Measurements from ENCODE around the gene EPGN.
"Not testable (repeated sequence)": the region's sequence is repeated elsewhere in the genome, so short reads cannot be mapped to it uniquely, and the experiment has no call there.

The EPGN gene

DNA sequence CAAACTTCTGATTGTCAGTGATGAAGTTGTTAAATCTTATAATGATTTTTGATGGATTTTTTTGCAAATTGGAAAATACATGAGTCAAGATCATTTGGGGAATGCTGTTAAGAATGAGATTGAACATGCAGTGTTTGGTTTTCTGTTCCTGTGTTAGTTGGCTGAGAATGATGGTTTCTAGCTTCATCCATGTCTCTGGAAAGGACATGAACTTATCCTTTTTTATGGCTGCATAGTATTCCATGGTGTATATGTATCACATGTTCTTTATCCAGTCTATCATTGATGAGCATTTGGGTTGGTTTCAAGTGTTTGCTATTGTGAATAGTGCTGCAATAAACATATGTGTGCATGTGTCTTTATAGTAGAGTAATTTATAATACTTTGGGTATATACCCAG, 32.2 kb downstream of the EPGN start:
- H3K4me3 ChIP-seq (ENCODE audit: low read depth, low read length); H3K27ac ChIP-seq (ENCODE audit: extremely low read depth, low read depth, low read length); H3K4me1 ChIP-seq (ENCODE audit: control insufficient read depth, insufficient read depth, low read length); CTCF ChIA-PET; H3K9me3 ChIP-seq (ENCODE audit: control insufficient read depth, insufficient read depth, low read depth, low read length); H3K36me3 ChIP-seq (ENCODE audit: control insufficient read depth in 2 of 2, insufficient read depth in 1 of 2, low read length in 2 of 2); POLR2A ChIA-PET: not testable (repeated sequence)
- peak; percentile 70 for TF ChIP-seq ZNF146 (tag by site-specific recombination; IDR thresholded peaks at IDR 0.05)

DNA sequence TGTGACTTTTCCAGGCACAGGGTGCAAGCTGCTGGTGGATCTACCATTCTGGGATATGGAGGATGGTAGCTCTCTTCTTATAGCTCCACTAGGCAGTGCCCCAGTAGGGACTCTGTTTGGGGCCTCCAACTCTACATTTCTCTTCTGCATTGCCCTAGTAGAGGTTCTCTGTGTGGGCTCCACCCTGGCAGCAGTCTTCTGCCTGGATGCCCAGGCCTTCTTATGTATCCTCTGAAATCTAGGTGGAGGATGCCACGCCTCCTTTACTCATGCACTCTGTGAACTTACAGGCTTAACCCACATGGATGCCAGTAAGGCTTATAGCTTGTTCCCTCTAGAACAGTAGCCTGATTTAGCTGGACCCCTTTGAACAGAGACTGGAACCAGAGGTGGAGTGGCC, 35.8 kb downstream of the EPGN start:
- Histone ChIP-seq H3K36me3 (ENCODE audit: control insufficient read depth in 2 of 2, insufficient read depth in 1 of 2, low read length in 2 of 2) (no peaks in the 10 kb centered on the region), H3K4me3 (ENCODE audit: low read depth, low read length) (no peak overlapping the region), H3K4me1 (ENCODE audit: control insufficient read depth, insufficient read depth, low read length) (no peaks in the 10 kb centered on the region), H3K9me3 (ENCODE audit: control insufficient read depth, insufficient read depth, low read depth, low read length) (no peaks in the 10 kb centered on the region), H3K27ac (ENCODE audit: extremely low read depth, low read depth, low read length) (no peak overlapping the region)
- CTCF ChIA-PET = no interaction called here
- TF ChIP-seq ZNF610 (tag by site-specific recombination; IDR thresholded peaks at IDR 0.05; ENCODE audit: borderline replicate concordance) (no peak), ZXDB (tag by site-specific recombination; IDR thresholded peaks at IDR 0.05) (no peak), ZNF184 (tag by site-specific recombination; IDR thresholded peaks at IDR 0.05) (no peak), ZBTB17 (tag by site-specific recombination; IDR thresholded peaks at IDR 0.05) (no peak), SP3 (tag by site-specific recombination; IDR thresholded peaks at IDR 0.05) (no peak), ZNF114 (tag by site-specific recombination; IDR thresholded peaks at IDR 0.05) (no peak), SETDB1 (IDR thresholded peaks at IDR 0.05; ENCODE audit: insufficient read length, low read length) (peak; percentile 61), ZNF112 (tag by site-specific recombination; IDR thresholded peaks at IDR 0.05) (no peak)
- TF ChIP-seq, protein P1, sequence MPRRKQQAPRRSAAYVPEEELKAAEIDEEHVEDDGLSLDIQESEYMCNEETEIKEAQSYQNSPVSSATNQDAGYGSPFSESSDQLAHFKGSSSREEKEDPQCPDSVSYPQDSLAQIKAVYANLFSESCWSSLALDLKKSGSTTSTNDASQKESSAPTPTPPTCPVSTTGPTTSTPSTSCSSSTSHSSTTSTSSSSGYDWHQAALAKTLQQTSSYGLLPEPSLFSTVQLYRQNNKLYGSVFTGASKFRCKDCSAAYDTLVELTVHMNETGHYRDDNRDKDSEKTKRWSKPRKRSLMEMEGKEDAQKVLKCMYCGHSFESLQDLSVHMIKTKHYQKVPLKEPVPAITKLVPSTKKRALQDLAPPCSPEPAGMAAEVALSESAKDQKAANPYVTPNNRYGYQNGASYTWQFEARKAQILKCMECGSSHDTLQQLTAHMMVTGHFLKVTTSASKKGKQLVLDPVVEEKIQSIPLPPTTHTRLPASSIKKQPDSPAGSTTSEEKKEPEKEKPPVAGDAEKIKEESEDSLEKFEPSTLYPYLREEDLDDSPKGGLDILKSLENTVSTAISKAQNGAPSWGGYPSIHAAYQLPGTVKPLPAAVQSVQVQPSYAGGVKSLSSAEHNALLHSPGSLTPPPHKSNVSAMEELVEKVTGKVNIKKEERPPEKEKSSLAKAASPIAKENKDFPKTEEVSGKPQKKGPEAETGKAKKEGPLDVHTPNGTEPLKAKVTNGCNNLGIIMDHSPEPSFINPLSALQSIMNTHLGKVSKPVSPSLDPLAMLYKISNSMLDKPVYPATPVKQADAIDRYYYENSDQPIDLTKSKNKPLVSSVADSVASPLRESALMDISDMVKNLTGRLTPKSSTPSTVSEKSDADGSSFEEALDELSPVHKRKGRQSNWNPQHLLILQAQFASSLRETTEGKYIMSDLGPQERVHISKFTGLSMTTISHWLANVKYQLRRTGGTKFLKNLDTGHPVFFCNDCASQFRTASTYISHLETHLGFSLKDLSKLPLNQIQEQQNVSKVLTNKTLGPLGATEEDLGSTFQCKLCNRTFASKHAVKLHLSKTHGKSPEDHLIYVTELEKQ (tag by site-specific recombination; IDR thresholded peaks at IDR 0.05; ENCODE audit: borderline replicate concordance) = no peak
- POLR2A ChIA-PET = no interaction called here

DNA sequence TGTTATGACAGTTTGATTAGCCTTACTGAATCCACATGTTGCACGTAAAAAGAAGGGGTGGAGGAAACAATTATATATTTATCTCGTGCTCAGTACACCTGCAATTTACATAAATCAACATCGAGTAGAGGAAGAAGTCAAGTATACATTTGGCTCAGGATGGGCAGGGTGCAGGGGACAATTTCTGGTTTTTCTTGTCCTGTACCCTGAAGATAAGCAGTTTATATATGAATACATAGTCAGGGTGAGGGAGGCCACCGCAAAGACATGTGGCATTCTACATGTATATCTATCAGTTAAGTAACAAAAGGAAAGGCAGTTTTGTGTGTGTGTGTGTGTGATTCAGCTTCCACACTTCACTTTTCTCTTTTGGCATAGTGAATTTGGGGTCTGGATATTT, 45.6 kb downstream of the EPGN start:
- Histone ChIP-seq H3K4me1 (ENCODE audit: control insufficient read depth, insufficient read depth, low read length) (no peaks in the 10 kb centered on the region), H3K36me3 (ENCODE audit: control insufficient read depth in 2 of 2, insufficient read depth in 1 of 2, low read length in 2 of 2) (no peaks in the 10 kb centered on the region), H3K9me3 (ENCODE audit: control insufficient read depth, insufficient read depth, low read depth, low read length) (no peaks in the 10 kb centered on the region), H3K27ac (ENCODE audit: extremely low read depth, low read depth, low read length) (no peak overlapping the region), H3K4me3 (ENCODE audit: low read depth, low read length) (no peak overlapping the region)
- CTCF ChIA-PET = no interaction called here
- POLR2A ChIA-PET = no interaction called here
- no peak for TF ChIP-seq ZBTB48 (tag by site-specific recombination; IDR thresholded peaks at IDR 0.05)
- no peak for TF ChIP-seq PRDM1 (tag by site-specific recombination; IDR thresholded peaks at IDR 0.05)
- TF ChIP-seq ZNF701 (tag by site-specific recombination; IDR thresholded peaks at IDR 0.05) = no peak
- no peak for TF ChIP-seq ZNF169 (tag by site-specific recombination; IDR thresholded peaks at IDR 0.05)
- TF ChIP-seq, protein P2, sequence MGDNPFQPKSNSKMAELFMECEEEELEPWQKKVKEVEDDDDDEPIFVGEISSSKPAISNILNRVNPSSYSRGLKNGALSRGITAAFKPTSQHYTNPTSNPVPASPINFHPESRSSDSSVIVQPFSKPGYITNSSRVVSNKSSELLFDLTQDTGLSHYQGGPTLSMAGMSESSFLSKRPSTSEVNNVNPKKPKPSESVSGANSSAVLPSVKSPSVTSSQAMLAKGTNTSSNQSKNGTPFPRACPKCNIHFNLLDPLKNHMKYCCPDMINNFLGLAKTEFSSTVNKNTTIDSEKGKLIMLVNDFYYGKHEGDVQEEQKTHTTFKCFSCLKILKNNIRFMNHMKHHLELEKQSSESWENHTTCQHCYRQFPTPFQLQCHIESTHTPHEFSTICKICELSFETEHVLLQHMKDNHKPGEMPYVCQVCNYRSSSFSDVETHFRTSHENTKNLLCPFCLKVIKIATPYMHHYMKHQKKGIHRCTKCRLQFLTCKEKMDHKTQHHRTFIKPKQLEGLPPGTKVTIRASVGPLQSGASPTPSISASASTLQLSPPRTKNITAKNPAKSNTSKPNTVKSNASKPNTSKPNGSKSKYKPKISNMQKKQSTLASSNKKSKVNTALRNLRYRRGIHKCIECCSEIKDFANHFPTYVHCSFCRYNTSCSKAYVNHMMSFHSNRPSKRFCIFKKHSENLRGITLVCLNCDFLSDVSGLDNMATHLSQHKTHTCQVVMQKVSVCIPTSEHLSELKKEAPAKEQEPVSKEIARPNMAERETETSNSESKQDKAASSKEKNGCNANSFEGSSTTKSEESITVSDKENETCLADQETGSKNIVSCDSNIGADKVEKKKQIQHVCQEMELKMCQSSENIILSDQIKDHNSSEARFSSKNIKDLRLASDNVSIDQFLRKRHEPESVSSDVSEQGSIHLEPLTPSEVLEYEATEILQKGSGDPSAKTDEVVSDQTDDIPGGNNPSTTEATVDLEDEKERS (tag by site-specific recombination; IDR thresholded peaks at IDR 0.05) = no peak
- no peak for TF ChIP-seq ZNF48 (tag by site-specific recombination; IDR thresholded peaks at IDR 0.05)
- no peak for TF ChIP-seq ZNF510 (tag by site-specific recombination; IDR thresholded peaks at IDR 0.05; ENCODE audit: insufficient replicate concordance)
- TF ChIP-seq, protein P3, sequence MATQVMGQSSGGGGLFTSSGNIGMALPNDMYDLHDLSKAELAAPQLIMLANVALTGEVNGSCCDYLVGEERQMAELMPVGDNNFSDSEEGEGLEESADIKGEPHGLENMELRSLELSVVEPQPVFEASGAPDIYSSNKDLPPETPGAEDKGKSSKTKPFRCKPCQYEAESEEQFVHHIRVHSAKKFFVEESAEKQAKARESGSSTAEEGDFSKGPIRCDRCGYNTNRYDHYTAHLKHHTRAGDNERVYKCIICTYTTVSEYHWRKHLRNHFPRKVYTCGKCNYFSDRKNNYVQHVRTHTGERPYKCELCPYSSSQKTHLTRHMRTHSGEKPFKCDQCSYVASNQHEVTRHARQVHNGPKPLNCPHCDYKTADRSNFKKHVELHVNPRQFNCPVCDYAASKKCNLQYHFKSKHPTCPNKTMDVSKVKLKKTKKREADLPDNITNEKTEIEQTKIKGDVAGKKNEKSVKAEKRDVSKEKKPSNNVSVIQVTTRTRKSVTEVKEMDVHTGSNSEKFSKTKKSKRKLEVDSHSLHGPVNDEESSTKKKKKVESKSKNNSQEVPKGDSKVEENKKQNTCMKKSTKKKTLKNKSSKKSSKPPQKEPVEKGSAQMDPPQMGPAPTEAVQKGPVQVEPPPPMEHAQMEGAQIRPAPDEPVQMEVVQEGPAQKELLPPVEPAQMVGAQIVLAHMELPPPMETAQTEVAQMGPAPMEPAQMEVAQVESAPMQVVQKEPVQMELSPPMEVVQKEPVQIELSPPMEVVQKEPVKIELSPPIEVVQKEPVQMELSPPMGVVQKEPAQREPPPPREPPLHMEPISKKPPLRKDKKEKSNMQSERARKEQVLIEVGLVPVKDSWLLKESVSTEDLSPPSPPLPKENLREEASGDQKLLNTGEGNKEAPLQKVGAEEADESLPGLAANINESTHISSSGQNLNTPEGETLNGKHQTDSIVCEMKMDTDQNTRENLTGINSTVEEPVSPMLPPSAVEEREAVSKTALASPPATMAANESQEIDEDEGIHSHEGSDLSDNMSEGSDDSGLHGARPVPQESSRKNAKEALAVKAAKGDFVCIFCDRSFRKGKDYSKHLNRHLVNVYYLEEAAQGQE (tag by site-specific recombination; IDR thresholded peaks at IDR 0.05) = no peak
- TF ChIP-seq, protein P4, sequence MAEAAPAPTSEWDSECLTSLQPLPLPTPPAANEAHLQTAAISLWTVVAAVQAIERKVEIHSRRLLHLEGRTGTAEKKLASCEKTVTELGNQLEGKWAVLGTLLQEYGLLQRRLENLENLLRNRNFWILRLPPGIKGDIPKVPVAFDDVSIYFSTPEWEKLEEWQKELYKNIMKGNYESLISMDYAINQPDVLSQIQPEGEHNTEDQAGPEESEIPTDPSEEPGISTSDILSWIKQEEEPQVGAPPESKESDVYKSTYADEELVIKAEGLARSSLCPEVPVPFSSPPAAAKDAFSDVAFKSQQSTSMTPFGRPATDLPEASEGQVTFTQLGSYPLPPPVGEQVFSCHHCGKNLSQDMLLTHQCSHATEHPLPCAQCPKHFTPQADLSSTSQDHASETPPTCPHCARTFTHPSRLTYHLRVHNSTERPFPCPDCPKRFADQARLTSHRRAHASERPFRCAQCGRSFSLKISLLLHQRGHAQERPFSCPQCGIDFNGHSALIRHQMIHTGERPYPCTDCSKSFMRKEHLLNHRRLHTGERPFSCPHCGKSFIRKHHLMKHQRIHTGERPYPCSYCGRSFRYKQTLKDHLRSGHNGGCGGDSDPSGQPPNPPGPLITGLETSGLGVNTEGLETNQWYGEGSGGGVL (tag by site-specific recombination; IDR thresholded peaks at IDR 0.05) = no peak
- TF ChIP-seq ZNF16 (tag by site-specific recombination; IDR thresholded peaks at IDR 0.05; ENCODE audit: low read depth) = no peak
- no peak for TF ChIP-seq ZNF571 (tag by site-specific recombination; IDR thresholded peaks at IDR 0.05)
- no peak for TF ChIP-seq ZNF302 (tag by site-specific recombination; IDR thresholded peaks at IDR 0.05; ENCODE audit: low read depth)

Data from HEK293 (cell line).